ENCODE measurements around the gene EPG5. TPM values are rescaled to one million over a fixed set of nuclear protein-coding genes. Genes with fewer than 3 reads are reported as not detected.

Gene EPG5
- total and polyA plus RNA-seq, 2 of the 4 experiments (the other 2 are of a cell fraction): 37.3 to 114 TPM

DNA sequence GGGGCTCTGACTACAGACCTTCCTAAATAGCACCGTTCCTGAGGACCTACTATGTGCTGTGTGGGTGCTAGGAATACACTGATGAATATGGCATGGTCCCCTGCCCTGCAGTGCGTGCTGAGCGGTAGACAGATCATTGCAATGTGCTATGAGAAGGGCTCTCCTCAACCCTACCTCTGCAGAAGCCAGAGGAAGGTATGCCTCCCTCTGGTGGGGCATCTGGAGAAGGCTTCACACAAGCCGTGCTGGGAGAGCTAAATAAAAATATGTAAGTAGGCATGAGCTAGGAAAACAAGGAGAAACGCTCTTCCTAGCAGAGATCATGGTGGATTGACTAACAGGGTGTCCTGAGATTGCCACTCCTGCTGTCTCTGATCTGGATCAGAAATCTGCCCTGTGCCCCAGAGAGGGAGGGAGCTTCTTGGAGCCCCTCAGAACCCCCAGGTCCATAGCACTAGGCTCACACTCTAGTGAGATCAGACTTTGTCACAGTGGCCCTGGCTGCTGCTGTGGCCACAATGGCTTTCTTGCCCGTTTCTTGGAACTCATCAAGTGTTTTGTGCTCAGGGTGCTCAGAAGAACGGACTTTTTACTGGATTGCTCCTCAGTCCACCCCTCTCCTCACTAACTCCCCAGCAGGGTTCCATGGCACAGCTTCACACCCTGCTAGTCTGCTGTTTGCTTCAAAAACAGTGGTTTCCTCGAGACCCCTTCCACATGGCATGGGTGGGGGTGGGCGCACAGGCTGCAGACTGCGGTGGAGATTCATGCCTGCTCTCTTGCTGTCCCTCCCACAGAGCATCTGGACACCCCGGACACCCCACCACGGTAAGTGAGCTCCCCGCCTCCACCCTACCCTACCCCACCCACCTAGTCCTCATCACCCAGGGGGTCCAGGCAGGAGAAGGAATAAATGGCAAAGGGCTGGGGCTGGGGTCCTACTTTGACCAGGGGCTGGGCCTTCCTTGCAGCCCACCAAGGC is 127.4 kb downstream of the EPG5 start:
- H2BK5ac ChIP-seq (ENCODE audit: low read depth, low read length, poor library complexity, severe bottlenecking): peak overlapping the region; percentile 39
- H3K27me3 ChIP-seq (ENCODE audit: control insufficient read depth, insufficient read depth, low read length): no peaks in the 10 kb centered on the region
- H3K27ac ChIP-seq (ENCODE audit: insufficient read depth, low read length): no peak overlapping the region
- DNase-seq (peak; percentile 80), ATAC-seq (ENCODE audit: low read depth) (peak; percentile 81)
- H4K5ac ChIP-seq (ENCODE audit: low read depth, low read length): peak overlapping the region; percentile 79
- peaks cover 16% of the 10 kb centered on the region for H3K9me1 ChIP-seq (ENCODE audit: insufficient read depth, low read length)
- no peak overlapping the region for H3K4me3 ChIP-seq (ENCODE audit: insufficient read depth, low read depth, low read length)
- peak; percentile 90 for TF ChIP-seq RAD21 (IDR thresholded peaks at IDR 0.05; ENCODE audit: low read length)
- TF ChIP-seq, protein P1, sequence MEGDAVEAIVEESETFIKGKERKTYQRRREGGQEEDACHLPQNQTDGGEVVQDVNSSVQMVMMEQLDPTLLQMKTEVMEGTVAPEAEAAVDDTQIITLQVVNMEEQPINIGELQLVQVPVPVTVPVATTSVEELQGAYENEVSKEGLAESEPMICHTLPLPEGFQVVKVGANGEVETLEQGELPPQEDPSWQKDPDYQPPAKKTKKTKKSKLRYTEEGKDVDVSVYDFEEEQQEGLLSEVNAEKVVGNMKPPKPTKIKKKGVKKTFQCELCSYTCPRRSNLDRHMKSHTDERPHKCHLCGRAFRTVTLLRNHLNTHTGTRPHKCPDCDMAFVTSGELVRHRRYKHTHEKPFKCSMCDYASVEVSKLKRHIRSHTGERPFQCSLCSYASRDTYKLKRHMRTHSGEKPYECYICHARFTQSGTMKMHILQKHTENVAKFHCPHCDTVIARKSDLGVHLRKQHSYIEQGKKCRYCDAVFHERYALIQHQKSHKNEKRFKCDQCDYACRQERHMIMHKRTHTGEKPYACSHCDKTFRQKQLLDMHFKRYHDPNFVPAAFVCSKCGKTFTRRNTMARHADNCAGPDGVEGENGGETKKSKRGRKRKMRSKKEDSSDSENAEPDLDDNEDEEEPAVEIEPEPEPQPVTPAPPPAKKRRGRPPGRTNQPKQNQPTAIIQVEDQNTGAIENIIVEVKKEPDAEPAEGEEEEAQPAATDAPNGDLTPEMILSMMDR (conservative IDR thresholded peaks at IDR 0.05; ENCODE audit: low read depth, low read length): peak; percentile 83
- TF ChIP-seq NFE2L2 (IDR thresholded peaks at IDR 0.05; ENCODE audit: low read depth, low read length): no peak
- TF ChIP-seq SMC3 (IDR thresholded peaks at IDR 0.05; ENCODE audit: low read depth, low read length): peak; percentile 97
- no peaks in the 10 kb centered on the region for H3K9me3 ChIP-seq (ENCODE audit: control insufficient read depth, insufficient read depth, low read length)
- H3K79me1 ChIP-seq (ENCODE audit: low read depth in 1 of 2, low read length in 2 of 2): peaks cover 0 to 4% of the 10 kb centered on the region in 2 experiments; a peak in 1 of 4 replicates
- H3K4me1 ChIP-seq (ENCODE audit: control insufficient read depth, insufficient read depth, low read length): peaks cover 10% of the 10 kb centered on the region
- H2AK5ac ChIP-seq (ENCODE audit: low read depth, low read length): peak overlapping the region; percentile 92
- peak overlapping the region; percentile 77 for H2AFZ ChIP-seq (replicated peaks; ENCODE audit: low read length, poor library complexity)
- H2BK120ac ChIP-seq (ENCODE audit: low read depth, low read length): peak overlapping the region; percentile 95
- H3K9ac ChIP-seq (ENCODE audit: low read depth, low read length): no peak overlapping the region
- H3K14ac ChIP-seq (replicated peaks; ENCODE audit: low read depth, low read length): peak overlapping the region; percentile 96
- H4K20me1 ChIP-seq (ENCODE audit: insufficient read depth, low read length): no peaks in the 10 kb centered on the region
- no TSS peak for BruUV-seq (replicated peaks)
- peak overlapping the region; percentile 58 for H3K18ac ChIP-seq (ENCODE audit: low read depth, low read length)
- H3K56ac ChIP-seq (ENCODE audit: extremely low read depth, insufficient read depth, low read length): peak overlapping the region; percentile 2; the same call in 1 of the 2 replicates
- dilution Hi-C loops (cut with HindIII; ENCODE audit: low sequenced_read_pairs, unreplicated experiment): no loop called here
- in situ Hi-C loops (cut with MboI; ENCODE audit: low sequenced_read_pairs): loop anchor here (5.0 to 10.0 kb wide), 2 partner anchors 55 to 147 kb away; no protein-coding TSS in a partner anchor
- no peak overlapping the region for H3K4me2 ChIP-seq (ENCODE audit: low read depth, low read length)
- peak overlapping the region; percentile 87 for H3K4ac ChIP-seq (ENCODE audit: low read depth, low read length)
- H4K91ac ChIP-seq (ENCODE audit: insufficient read depth, low read depth, low read length): peak overlapping the region; percentile 67
- peak overlapping the region; percentile 12; the same call in 1 of the 3 replicates for H2BK15ac ChIP-seq (ENCODE audit: low read depth, low read length)
- ChIA-PET POLR2A (ENCODE audit: unreplicated experiment) (no interaction called here), CTCF (interaction anchor here (0.6 to 1.3 kb wide), 7 partner anchors 12 to 147 kb away, joined by 3 to 6 read pairs (median 3); no protein-coding TSS in a partner anchor)
- peak overlapping the region; percentile 41; the same call in 1 of the 2 replicates for H3K23ac ChIP-seq (ENCODE audit: low read depth, low read length)
- peak overlapping the region; percentile 56 for H2AK9ac ChIP-seq (replicated peaks; ENCODE audit: low read depth, low read length, poor library complexity)
- peak overlapping the region; percentile 19 to 90; a peak in 3 of 4 replicates for H4K8ac ChIP-seq (ENCODE audit: low read depth in 2 of 2, low read length in 2 of 2)
- intact Hi-C loops (cut with micrococcal nuclease): loop anchor here (1.0 to 2.0 kb wide), 3 partner anchors 41 to 148 kb away; no protein-coding TSS in a partner anchor
- H3K36me3 ChIP-seq (ENCODE audit: control insufficient read depth, insufficient read depth, low read length): no peaks in the 10 kb centered on the region
- WGBS, 2 experiments (ENCODE audit: extremely low coverage in 2 of 2, insufficient read length in 1 of 2): 53% methylated on average over 2 of the region's 13 CpGs; no CpG with 5 or more reads in 1 of the 2 experiments
- H2BK20ac ChIP-seq (ENCODE audit: low read depth, low read length): peak overlapping the region; percentile 97

Measured in IMR-90 (cell line).